HepG2 (cell line): Measurements from ENCODE around the gene C1QTNF12. TPM values are rescaled to one million over a fixed set of nuclear protein-coding genes. Genes with fewer than 3 reads are reported as not detected.

Experiments used
- ATAC-seq: fragments of 200-7000 bp; cut with Tn5 transposase; 3 replicates; pipeline ENCODE4 v1.9.1; 2020; ENCODE audit warnings: mild to moderate bottlenecking, moderate library complexity
- BruUV-seq: library from RNA; stranded (reverse); fragments of 400-500 nt; replicated peaks from 2 replicates; lab custom pipeline; 2021; lab: Mats Ljungman, UMichigan
- CTCF ChIA-PET: fragments of 300-600 bp; formaldehyde crosslinking; extraction: SDS; loops from one replicate; lab custom pipeline; 2021; ENCODE audit warnings: low total read pairs, inconsistent platforms, low intra/inter-chr PET ratio; lab: Yijun Ruan, JAX
- POLR2A ChIA-PET: fragments of 350-600 bp; sonication (Branson Sonifier 250); formaldehyde crosslinking; loops from one replicate; lab custom pipeline; 2020; ENCODE audit warnings: antibody characterized with exemption, inconsistent platforms; lab: Yijun Ruan, JAX
- DNase-seq: peaks from one replicate; pipeline ENCODE4 v3.0.0-alpha.2; 2015; ENCODE audit warnings: low spot score
- FAIRE-seq: peaks from 3 replicates; lab custom pipeline; 2011; peaks lifted over from hg19 to GRCh38; lab: Jason Lieb, UNC
- H2AFZ ChIP-seq: one replicate; pipeline ENCODE4 v1.6.1; 2011; ENCODE audit warnings: low read length, inconsistent platforms
- H3K27ac ChIP-seq: fragments of 300-600 bp; 3 replicates; pipeline ENCODE4 v1.8.0; 2011; ENCODE audit warnings: mixed run types, mild to moderate bottlenecking, mixed read lengths, low read length, inconsistent platforms; ENCODE audit not compliant: insufficient read depth; ENCODE audit errors: extremely low read length
- H3K27me3 ChIP-seq, 2 experiments: fragments of 200-600 bp in 1 of 2; 2 replicates in 1 of 2; 3 replicates in 1 of 2; pipeline versions ENCODE4 v1.6.0 to v1.8.0; 2011; ENCODE audit warnings: low read length in 2 of 2, mild to moderate bottlenecking in 2 of 2, moderate library complexity in 2 of 2, inconsistent platforms in 1 of 2; ENCODE audit not compliant: insufficient read depth in 2 of 2, control insufficient read depth in 1 of 2
- H3K36me3 ChIP-seq, 2 experiments: fragments of 200-600 bp in 1 of 2; replicated peaks in 1 of 2; 2 replicates in 1 of 2; 3 replicates in 1 of 2; pipeline versions ENCODE4 v1.5.1 to v1.8.0; 2011; ENCODE audit warnings: low read length in 2 of 2, inconsistent platforms in 1 of 2; ENCODE audit not compliant: insufficient read depth in 2 of 2, control insufficient read depth in 1 of 2
- H3K4me1 ChIP-seq: 2 replicates; pipeline ENCODE4 v1.5.1; 2012; ENCODE audit warnings: low read length, inconsistent platforms; ENCODE audit not compliant: insufficient read depth
- H3K4me2 ChIP-seq: 2 replicates; pipeline ENCODE4 v1.6.0; 2011; ENCODE audit warnings: low read depth, low read length, inconsistent platforms
- H3K4me3 ChIP-seq, 3 experiments: fragments of 200-600 bp in 1 of 3; sonication (generic), shearing (Covaris generic) in 1 of 3; replicated peaks in 1 of 3; 2 replicates each; pipeline ENCODE4 v1.5.1; 2011 to 2016; ENCODE audit warnings: low read length in 3 of 3, inconsistent platforms in 2 of 3, low read depth in 2 of 3, mild to moderate bottlenecking in 2 of 3, control low read depth in 1 of 3, mixed read lengths in 1 of 3; ENCODE audit not compliant: insufficient read depth in 1 of 3
- H3K79me2 ChIP-seq: one replicate; pipeline ENCODE4 v1.6.1; 2011; ENCODE audit warnings: low read length, inconsistent platforms; ENCODE audit not compliant: insufficient read depth
- H3K9ac ChIP-seq: 2 replicates; pipeline ENCODE4 v1.6.0; 2011; ENCODE audit warnings: mild to moderate bottlenecking, low read depth, low read length, inconsistent platforms; ENCODE audit not compliant: insufficient read depth
- H3K9me3 ChIP-seq: 2 replicates; pipeline ENCODE4 v1.5.1; 2012; ENCODE audit warnings: mild to moderate bottlenecking, low read length
- H4K20me1 ChIP-seq: 2 replicates; pipeline ENCODE4 v1.6.0; 2011; ENCODE audit warnings: inconsistent platforms, mild to moderate bottlenecking, low read length, moderate library complexity; ENCODE audit not compliant: insufficient read depth
- CTCF ChIP-seq: sonication (generic); formaldehyde crosslinking; IDR thresholded peaks from 2 replicates; pipeline ENCODE4 v1.5.0; 2020; ENCODE audit warnings: mild to moderate bottlenecking, missing genetic modification reagents, moderate library complexity
- ZBTB37 ChIP-seq: sonication (generic); formaldehyde crosslinking; IDR thresholded peaks from 2 replicates; pipeline ENCODE4 v1.4.0; 2020; ENCODE audit warnings: mild to moderate bottlenecking, missing genetic modification reagents
- ZNF770 ChIP-seq: sonication (generic); formaldehyde crosslinking; IDR thresholded peaks from 2 replicates; pipeline ENCODE4 v1.5.0; 2020; ENCODE audit warnings: mild to moderate bottlenecking, missing genetic modification reagents
- WGBS: methylation state at CpG from one replicate; pipeline ENCODE4 v1.1.6; 2017; ENCODE audit warnings: low lambda C conversion rate; 5-methylcytosine and 5-hydroxymethylcytosine counted together
- in situ Hi-C: cut with HindIII; loops from 2 replicates; pipeline ENCODE4 v1.10.0; 2017; ENCODE audit warnings: low pct_unique_long_range_greater_than_20kb; ENCODE audit not compliant: extremely low pct_ligation_motif_present
- intact Hi-C: fragments of 100-400 bp; cut with micrococcal nuclease; formaldehyde crosslinking; loops from one replicate; pipeline ENCODE4 v1.10.0; 2022; ENCODE audit not compliant: unreplicated experiment
- polyA plus RNA-seq, 8 experiments: library from polyadenylated mRNA; depleted of rRNA in 3 of 8; stranded (reverse) in 7 of 8; unstranded in 1 of 8; fragments of >200 nt; fragmentation: Illumina TruSeq in 4 of 8; extraction: Trizol in 4 of 8; gene quantifications; 2 replicates each; pipeline versions ENCODE4 v1.2.1 to v1.2.3, GENCODE V29; 2011 to 2016; ENCODE audit warnings: low read depth in 4 of 8, missing spikeins in 1 of 8, mixed read lengths in 1 of 8; ENCODE audit not compliant: insufficient read depth in 1 of 8
- total RNA-seq, 5 experiments: library from RNA; depleted of rRNA; stranded (reverse); fragments of >200 nt; fragmentation: Illumina TruSeq; extraction: Trizol; gene quantifications; 2 replicates each; pipeline ENCODE4 v1.2.3, GENCODE V29; 2016; ENCODE audit warnings: low read depth in 1 of 5

The C1QTNF12 gene
- total and polyA plus RNA-seq, 2 of the 13 experiments (the other 11 are each of a cell fraction or from before 2014, with no cell fraction given): 0.18 to 0.64 TPM

DNA sequence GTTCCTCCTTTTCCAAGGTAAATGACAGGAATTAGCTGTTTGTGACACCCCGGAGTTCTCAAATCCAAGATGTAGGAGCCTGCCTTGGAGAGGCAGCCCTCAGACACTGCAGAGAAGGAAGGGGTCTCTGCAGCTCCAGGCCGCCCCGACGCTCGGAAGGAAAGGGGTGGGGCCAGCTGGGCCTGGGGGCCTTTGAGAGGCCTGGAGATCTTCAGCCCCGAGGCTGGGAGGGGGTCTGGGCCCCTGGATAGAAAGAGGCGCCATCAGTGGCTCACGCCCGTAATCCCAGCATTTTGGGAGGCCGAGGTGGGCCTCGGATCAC is 39.0 kb downstream of the C1QTNF12 start:
- intact Hi-C loops: no loop called here

DNA sequence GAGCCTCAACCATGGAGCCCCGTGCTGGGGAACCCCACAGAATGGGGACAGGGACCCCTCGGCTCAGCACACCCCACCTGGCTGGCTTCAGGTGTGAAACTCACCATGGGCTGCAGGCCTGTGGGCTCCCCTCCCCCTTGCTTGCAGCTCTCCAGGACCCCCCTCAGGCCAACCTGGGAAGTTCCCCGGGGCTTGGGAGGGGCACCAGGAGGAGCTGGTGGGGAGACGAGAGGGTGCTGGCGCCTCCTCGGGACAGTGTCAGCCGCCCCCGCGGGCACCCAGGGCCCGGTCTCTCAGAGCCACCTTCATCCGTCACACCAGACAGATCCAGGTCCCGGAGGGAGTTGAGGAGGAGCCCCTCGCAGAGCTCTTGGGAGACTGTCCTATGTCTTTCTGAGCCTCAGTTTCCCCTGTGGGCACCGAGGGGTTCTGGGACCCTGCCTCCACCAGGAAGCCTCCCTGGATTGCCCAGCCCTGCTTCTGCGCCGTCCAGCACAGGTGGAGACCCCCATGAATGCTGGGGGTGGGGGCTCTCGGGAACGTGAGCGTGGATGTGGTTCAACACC is 39.5 kb downstream of the C1QTNF12 start:
- no TSS peak for BruUV-seq
- CTCF ChIA-PET: no interaction called here
- H3K79me2 ChIP-seq: no peaks in the 10 kb centered on the region
- FAIRE-seq: no peak
- in situ Hi-C loops: no loop called here
- no peaks in the 10 kb centered on the region for H4K20me1 ChIP-seq
- TF ChIP-seq ZNF770 (CRISPR knock-in tag): no peak
- TF ChIP-seq CTCF (CRISPR knock-in tag): peak; percentile 36; the same call in 1 of the 2 replicates
- H3K4me1 ChIP-seq: no peaks in the 10 kb centered on the region
- H3K9ac ChIP-seq: no peak overlapping the region
- no peak overlapping the region for H3K4me3 ChIP-seq
- peak overlapping the region; percentile 34; the same call in 1 of the 2 replicates for H3K4me2 ChIP-seq
- no peak for ATAC-seq
- H2AFZ ChIP-seq: no peak overlapping the region
- no peaks in the 10 kb centered on the region for H3K36me3 ChIP-seq
- 14% methylated on average over 7 of the region's 19 CpGs for WGBS
- H3K27me3 ChIP-seq: peaks cover 18 to 81% of the 10 kb centered on the region in 2 experiments; a peak in 4 of 5 replicates
- POLR2A ChIA-PET: no interaction called here
- intact Hi-C loops: no loop called here
- DNase-seq: no peak
- H3K27ac ChIP-seq: no peak overlapping the region
- no peaks in the 10 kb centered on the region for H3K9me3 ChIP-seq

More for the DNA sequence above, 39.0 kb downstream of the C1QTNF12 start:
- Histone ChIP-seq H3K27me3 (peaks cover 20 to 83% of the 10 kb centered on the region in 2 experiments; a peak in 4 of 5 replicates), H3K9ac (no peak overlapping the region), H2AFZ (no peak overlapping the region), H3K36me3 (no peaks in the 10 kb centered on the region), H3K4me2 (no peak overlapping the region), H3K9me3 (no peaks in the 10 kb centered on the region), H3K4me3 (no peak overlapping the region), H4K20me1 (no peaks in the 10 kb centered on the region), H3K4me1 (no peaks in the 10 kb centered on the region), H3K79me2 (no peaks in the 10 kb centered on the region), H3K27ac (no peak overlapping the region)
- ATAC-seq (no peak), DNase-seq (no peak), FAIRE-seq (no peak)
- no peak for TF ChIP-seq ZBTB37
- in situ Hi-C loops: no loop called here
- no TSS peak for BruUV-seq
- POLR2A ChIA-PET: no interaction called here
- CTCF ChIA-PET: no interaction called here
- 22% methylated on average over 6 of the region's 11 CpGs for WGBS
